HG03108 (cell line): Measurements from ENCODE around the gene PIN1.
"Not testable (repeated sequence)": the region's sequence is repeated elsewhere in the genome, so short reads cannot be mapped to it uniquely, and the experiment has no call there.

Experiments used
- ATAC-seq: cut with Tn5 transposase; IDR thresholded peaks from one replicate; pipeline ENCODE4 v1.9.1; 2021; ENCODE audit warnings: moderate library complexity; ENCODE audit not compliant: unreplicated experiment

Gene PIN1

DNA sequence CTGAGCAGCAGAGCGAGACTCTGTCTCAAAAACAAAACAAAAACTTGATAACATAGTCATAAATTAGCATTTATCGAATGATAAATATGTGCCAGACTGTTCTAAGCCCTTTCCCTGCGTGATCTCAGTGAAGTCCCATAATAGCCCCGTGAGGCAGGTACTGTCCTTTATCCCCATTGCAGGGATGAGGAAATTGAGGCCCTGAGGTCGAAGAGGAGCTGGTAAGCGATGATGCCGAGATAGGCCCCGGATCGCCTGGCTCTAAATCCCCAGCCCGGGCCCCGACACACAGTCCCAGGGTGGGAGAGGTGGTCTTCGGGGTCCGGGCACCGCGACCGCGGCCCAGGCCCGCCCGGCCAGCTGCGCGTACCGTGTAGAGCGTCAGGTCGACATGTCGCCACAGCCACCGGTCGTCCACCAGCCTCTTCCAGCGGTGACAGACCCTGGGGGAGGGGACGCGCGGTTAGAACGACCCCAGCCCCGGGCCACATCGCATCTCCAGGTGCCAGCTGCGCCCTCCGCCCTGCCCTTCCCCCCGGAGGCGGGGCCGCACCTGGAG lies 16.9 kb upstream of the PIN1 start:
- no peak for ATAC-seq

DNA sequence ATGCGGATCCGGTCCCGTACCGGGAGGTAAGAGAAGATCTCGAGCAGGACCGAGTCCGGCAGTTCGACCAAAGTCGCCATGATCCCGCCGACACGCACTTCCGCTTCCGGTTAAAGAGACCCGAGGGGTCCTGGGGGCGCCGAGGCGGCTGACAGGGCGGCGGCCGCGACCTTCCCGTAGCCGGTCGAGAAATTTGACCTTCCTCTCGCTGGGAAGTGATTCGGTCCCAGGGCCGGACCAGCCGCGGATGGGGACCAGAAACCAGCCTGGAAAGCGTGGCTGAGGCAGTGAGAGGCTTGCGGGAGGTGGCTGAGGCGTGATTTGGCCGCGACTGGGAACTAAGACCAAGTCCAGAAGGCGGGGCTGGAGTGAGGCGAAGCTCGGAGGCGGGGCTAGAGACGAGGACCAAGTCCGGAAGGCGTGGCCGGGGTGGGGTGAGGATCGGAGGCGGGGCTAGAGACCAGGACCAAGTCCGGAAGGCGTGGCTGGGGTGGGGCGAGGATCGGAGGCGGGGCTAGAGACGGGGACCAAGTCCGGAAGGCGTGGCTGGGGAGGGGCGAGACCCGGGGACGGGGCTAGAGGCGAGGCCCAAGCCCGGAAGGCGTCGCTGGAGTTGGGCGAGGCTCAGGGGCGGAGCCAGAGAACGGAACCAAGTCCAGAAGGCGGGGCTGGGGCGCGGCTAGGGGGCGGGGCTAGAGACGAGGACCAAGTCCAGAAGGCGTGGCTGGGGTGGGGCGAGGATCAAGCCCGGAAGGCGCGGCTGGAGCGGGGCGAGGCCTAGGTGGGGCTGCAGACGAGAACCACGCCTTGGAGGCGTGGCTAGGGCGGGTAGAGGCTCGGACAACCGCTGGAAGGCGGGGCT lies 16.2 kb upstream of the PIN1 start, which contains the start of gene FBXL12:
TSS of gene FBXL12 (minus strand) at position 346 of the 862 bp plus-strand sequence. CDS start at position 80, 266 bp downstream.
- ATAC-seq, result peak; percentile 83

DNA sequence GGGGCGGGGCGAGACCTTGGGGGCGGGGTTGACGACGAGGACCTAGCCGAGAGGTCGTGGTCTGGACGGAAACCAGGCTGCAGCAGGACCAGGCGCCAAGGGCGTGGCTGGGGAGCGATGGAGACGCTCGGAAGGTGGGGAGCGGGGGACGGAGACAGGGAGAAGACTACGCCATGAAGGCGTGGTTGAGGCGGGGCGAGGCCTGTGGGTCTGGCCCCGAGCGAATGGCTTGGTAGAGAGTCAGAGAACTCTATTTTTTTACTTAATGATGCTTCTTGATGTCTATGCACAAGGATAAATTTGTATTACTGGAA lies 15.6 kb upstream of the PIN1 start:
- ATAC-seq, result no peak

GRCh38 chr19:9820034-9820433 lies 15.1 kb upstream of the PIN1 start:
- ATAC-seq, result not testable (repeated sequence)

DNA sequence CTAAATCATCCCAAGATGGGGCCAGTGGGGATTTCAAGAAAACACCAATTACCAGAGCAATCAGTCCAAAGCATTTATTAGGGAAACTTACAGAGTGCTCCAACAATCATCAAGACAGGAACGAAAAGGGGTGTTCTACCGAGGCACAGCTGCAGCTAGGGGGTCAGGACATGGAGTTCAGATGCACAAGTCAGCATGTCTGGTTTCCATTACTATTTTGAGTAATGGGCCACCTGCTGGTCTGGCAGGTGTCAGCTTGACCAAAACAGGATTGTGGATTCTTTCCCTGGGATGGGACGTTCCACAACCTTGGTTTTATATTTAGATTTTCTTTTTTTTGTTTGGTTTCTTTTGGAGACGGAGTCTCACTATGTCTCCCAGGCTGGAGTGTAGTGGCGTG lies 11.3 kb upstream of the PIN1 start:
- no peak for ATAC-seq

- peak; percentile 90 for ATAC-seq
Measured at GRCh38 chr19:9827289-9828238, 7.6 kb upstream of the PIN1 start, which contains the start of gene UBL5. Gene UBL5 (plus strand): TSS chr19:9827918. CDS start chr19:9828338, 420 bp downstream.

DNA sequence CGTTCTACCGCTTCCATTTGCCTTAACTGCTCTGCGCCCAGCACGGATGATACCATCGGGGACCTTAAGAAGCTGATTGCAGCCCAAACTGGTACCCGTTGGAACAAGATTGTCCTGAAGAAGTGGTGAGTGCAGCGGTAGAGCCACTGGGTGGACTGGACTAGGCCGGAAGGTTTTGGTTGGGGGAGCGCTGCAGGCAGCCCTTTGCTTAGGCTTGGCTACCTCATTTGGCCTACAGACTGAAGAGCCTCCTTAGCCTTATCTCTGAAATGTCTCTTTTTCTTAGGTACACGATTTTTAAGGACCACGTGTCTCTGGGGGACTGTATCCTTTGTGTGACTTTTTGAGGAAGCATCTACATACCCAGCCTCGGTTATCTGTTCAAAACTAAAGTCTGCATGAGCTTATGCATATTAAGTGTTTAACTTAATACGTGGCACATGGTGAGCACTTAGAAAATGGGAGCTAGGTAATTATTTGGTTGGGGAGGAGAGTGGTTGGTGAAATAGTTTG lies 6.5 kb upstream of the PIN1 start:
- no peak for ATAC-seq

GRCh38 chr19:9834307-9834725 lies 802 bp upstream of the PIN1 start:
- ATAC-seq, result no peak

DNA sequence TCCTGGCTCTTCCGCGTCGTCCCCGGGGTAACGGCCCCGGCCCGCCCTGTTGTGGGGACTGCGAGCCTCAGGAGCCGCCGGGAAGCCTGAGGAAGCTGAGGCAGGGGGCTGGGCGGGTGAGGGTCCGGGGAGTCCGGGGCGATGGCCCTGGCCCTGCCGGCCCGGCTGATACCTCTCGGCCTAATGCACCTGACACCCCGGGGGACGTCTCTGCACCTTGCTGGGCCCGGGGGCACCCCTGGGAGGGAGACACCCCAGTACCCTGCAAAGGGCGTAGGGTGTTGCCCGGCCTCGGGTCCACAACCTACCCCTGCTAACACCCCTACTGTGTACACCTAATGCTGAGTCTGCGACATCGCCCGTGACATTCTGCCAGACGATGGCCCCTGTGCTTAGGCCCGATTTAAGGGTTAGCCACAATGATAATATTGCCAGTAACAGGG lies 410 bp downstream of the PIN1 start:
- peak; percentile 5 for ATAC-seq

- no peak for ATAC-seq
Measured at GRCh38 chr19:9836021-9836420, 903 bp downstream of the PIN1 start.

- no peak for ATAC-seq
Measured at GRCh38 chr19:9838324-9838723, 3.2 kb downstream of the PIN1 start.

DNA sequence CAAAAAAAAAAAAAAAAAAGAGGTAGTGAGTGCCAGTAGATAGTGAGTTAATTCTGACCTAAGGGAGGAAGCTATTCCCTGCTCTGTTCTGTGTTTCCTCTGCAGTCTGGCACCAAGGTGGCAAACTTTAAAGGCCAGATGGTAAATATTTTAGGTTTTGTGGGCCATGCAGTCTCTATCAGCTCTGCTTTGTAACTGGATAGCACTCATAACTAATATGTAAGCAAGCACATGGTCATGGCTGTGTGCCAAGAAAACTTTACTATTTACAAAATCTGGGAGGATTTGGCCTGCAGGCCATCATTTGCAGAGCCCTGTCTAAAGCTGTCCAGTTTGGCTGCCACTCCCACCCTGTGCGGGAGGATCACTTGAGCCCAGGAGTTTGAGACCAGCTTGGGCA lies 4.3 kb downstream of the PIN1 start:
- no peak for ATAC-seq

DNA sequence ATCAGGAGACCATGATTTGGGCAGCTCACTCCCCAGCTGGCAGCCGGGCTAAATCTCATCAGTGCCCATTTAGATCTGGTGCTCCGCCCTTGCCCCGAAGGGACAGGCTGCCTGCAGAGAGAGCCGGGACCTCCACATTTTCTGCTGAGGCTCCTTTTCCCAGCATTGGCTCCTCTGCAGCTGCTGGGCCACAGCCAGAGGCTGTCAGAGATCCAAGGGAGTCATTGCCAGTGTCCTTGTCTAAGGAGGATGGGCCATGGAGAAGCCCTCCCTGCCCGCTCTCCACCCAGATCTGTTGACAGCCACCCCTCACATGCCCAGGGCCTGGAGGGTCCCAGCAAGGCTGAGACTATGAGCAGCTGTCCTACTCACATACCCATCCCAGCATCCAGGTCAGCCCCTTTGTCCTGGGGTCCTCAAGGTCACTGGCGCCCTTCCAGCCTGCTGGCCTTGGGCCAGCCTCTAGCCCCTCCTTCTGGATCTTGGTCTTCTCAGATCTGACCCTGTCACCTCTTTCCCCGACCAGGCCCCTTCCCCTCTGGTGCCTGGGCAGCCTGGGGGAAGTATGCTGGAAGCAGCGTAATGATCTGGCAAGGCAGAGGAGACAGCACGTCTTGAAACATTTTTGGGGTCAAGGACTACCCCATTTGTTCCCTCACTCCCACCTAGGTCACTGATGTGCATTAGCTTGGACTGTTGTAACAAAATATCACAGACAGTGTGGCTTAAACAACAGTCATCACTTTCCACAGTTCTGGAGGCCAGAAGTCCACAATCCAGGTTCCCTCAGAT lies 7.9 kb downstream of the PIN1 start:
- no peak for ATAC-seq

DNA sequence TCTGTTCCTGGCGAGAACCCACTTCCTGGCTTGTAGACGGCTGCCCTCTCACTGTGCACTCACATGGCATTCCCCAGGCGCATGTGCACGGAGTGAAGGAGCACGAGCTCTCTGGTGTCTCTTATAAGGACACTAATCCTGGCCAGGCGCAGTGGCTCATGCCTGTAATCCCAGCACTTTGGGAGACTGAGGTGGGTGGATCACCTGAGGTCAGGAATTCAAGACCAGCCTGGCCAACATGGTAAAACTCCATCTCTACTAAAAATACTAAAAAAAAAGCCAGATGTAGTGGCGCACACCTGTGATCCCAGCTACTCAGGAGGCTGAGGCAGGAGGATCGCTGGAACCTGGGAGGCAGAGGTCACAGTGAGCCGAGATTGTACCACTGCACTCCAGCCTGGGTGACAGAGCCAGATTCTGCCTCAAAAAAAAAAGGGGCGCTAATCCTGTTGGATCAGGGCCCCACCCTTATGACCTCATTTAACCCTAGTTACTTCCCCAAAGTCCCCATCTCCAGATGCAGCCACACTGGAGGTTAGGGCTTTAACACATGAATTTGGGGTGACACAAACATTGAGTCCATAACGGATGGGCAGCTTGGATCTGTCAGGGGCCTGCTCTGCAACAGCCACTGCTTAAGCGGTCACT lies 8.6 kb downstream of the PIN1 start:
- ATAC-seq, result not testable (repeated sequence)

GRCh38 chr19:9847087-9847671 lies 12.1 kb downstream of the PIN1 start:
- no peak for ATAC-seq

DNA sequence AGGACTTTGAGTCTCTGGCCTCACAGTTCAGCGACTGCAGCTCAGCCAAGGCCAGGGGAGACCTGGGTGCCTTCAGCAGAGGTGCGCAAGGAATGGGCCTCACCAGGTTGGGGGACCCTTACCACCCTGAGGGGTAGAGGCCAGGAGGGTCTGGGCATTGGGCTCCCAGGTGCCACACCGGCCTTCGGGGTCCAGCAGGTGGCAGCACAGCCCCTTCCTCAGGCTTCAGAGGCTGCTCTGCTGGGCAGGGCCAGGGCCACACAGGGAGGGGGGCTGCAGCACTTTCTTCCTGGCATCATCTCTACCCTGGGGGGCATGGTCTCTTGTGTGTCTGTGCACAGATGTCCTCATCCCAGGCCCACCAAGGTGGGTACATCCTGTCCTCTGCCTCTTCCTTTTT lies 12.9 kb downstream of the PIN1 start:
- ATAC-seq, result no peak

DNA sequence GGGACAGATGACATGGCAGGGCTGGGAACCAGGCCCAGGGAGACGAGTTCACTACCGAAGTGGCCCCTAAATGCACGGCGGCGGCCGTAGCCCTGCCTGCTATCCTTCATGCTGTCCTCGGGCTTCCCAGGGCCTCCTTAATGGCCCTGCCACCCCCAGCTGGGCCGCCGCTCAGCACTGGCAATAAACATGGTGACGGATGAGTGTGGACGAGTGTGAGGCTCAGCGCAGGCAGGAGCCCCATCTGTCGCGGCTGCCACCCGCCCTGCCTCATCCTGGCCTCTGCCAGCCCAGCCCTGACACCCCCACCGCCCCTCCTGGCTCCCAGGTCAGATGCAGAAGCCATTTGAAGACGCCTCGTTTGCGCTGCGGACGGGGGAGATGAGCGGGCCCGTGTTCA lies 13.6 kb downstream of the PIN1 start:
- no peak for ATAC-seq

DNA sequence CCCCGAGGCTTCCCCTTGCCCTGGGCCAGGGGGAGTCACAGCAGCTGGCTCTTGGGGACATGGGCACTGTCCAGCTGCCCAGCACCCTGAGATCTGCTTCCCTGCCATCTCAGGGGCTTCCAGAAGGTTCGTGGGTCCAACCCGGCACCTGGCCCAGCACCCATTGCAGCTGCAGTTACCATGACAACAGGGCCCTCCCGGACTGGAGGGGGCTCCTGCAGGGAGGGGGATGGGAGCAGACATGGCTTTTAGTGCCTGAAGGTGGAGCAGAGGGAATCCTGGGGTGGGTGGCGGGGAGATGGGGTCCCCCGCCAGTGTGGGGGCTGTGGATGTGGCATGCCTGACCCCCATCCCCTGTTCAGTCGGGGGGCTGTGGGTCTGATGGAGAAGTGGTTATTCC lies 14.7 kb downstream of the PIN1 start:
- ATAC-seq, result no peak

- no peak for ATAC-seq
Measured at GRCh38 chr19:9850235-9850959, 15.3 kb downstream of the PIN1 start.
